HG02884 (cell line): ENCODE measurements around the gene RAB40C.

Experiments
- ATAC-seq: cut with Tn5 transposase; IDR thresholded peaks from one replicate; pipeline ENCODE4 v1.9.1; 2021; ENCODE audit warnings: mild to moderate bottlenecking, moderate library complexity; ENCODE audit not compliant: unreplicated experiment

The RAB40C gene

GRCh38 chr16:676913-677312 lies 87.0 kb downstream of the RAB40C start:
- ATAC-seq, result no peak

- no peak for ATAC-seq
These were observed 87.7 kb downstream of the RAB40C start for GRCh38 chr16:677316-678190.

GRCh38 chr16:678209-678857 lies 88.5 kb downstream of the RAB40C start:
- no peak for ATAC-seq
